ENCODE data around the gene EFEMP1.

The EFEMP1 gene

GRCh38 chr2:55888936-55889335 lies 34.6 kb downstream of the EFEMP1 start:
- Histone ChIP-seq H3K23ac (ENCODE audit: low read depth, low read length, poor library complexity) (no peak overlapping the region), H3K4me3 (ENCODE audit: low read length in 2 of 2) (no peak overlapping the region), H4K91ac (ENCODE audit: low read depth, low read length, poor library complexity) (no peak overlapping the region), H3K4me2 (ENCODE audit: insufficient read depth, low read length, poor library complexity, severe bottlenecking) (no peak overlapping the region), H3K79me1 (ENCODE audit: low read depth, low read length) (no peaks in the 10 kb centered on the region), H4K8ac (ENCODE audit: low read depth, low read length) (no peak overlapping the region), H3K18ac (ENCODE audit: low read length) (no peak overlapping the region), H3K27me3 (ENCODE audit: control insufficient read depth in 3 of 3, insufficient read depth in 3 of 3, low read depth in 1 of 3, low read length in 3 of 3) (no peaks in the 10 kb centered on the region), H2AFZ (ENCODE audit: low read length) (no peak overlapping the region), H2BK120ac (ENCODE audit: low read depth, low read length) (no peak overlapping the region), H3K4ac (ENCODE audit: low read length) (no peak overlapping the region), H3K27ac (replicated peaks; ENCODE audit: low read length) (peak overlapping the region; percentile 68), H3K36me3 (replicated peaks in 1 of 2; ENCODE audit: control insufficient read depth in 2 of 2, insufficient read depth in 2 of 2, low read length in 2 of 2) (no peaks in the 10 kb centered on the region), H2BK5ac (ENCODE audit: low read length) (no peak overlapping the region), H2AK5ac (ENCODE audit: low read depth, low read length) (no peak overlapping the region), H3K9ac (ENCODE audit: low read depth, low read length, poor library complexity) (no peak overlapping the region), H2BK15ac (ENCODE audit: low read length) (no peak overlapping the region), H3K4me1 (ENCODE audit: control insufficient read depth in 2 of 2, insufficient read depth in 1 of 2, low read depth in 1 of 2, low read length in 2 of 2) (peaks cover 0 to 7% of the 10 kb centered on the region in 2 donors), H3K14ac (ENCODE audit: low read length) (no peak overlapping the region), H3K9me3 (replicated peaks in 1 of 2; ENCODE audit: control insufficient read depth in 2 of 2, insufficient read depth in 1 of 2, low read depth in 1 of 2, low read length in 2 of 2) (no peaks in the 10 kb centered on the region), H2BK12ac (ENCODE audit: low read length) (no peak overlapping the region)
- no CpG with 5 or more reads among the region's 3 CpGs for WGBS, 2 donors (ENCODE audit: extremely low coverage in 2 of 2, insufficient read length in 2 of 2, insufficient replicate concordance in 1 of 2)
- DNase-seq (ENCODE audit: low spot score): peak; percentile 55

- Histone ChIP-seq H3K9me3 (replicated peaks in 1 of 2; ENCODE audit: control insufficient read depth in 2 of 2, insufficient read depth in 1 of 2, low read depth in 1 of 2, low read length in 2 of 2) (no peaks in the 10 kb centered on the region), H2BK12ac (ENCODE audit: low read length) (no peak overlapping the region), H3K23ac (ENCODE audit: low read depth, low read length, poor library complexity) (no peak overlapping the region), H3K36me3 (replicated peaks in 1 of 2; ENCODE audit: control insufficient read depth in 2 of 2, insufficient read depth in 2 of 2, low read length in 2 of 2) (no peaks in the 10 kb centered on the region), H3K4me2 (ENCODE audit: insufficient read depth, low read length, poor library complexity, severe bottlenecking) (no peak overlapping the region), H3K14ac (ENCODE audit: low read length) (no peak overlapping the region), H3K4me1 (ENCODE audit: control insufficient read depth in 2 of 2, insufficient read depth in 1 of 2, low read depth in 1 of 2, low read length in 2 of 2) (peaks cover 0 to 9% of the 10 kb centered on the region in 2 donors), H2AK5ac (ENCODE audit: low read depth, low read length) (no peak overlapping the region), H3K4me3 (ENCODE audit: low read length in 2 of 2) (no peak overlapping the region), H2BK5ac (ENCODE audit: low read length) (no peak overlapping the region), H3K18ac (ENCODE audit: low read length) (no peak overlapping the region), H3K9ac (ENCODE audit: low read depth, low read length, poor library complexity) (no peak overlapping the region), H2AFZ (ENCODE audit: low read length) (no peak overlapping the region), H2BK120ac (ENCODE audit: low read depth, low read length) (no peak overlapping the region), H2BK15ac (ENCODE audit: low read length) (no peak overlapping the region), H3K27me3 (ENCODE audit: control insufficient read depth in 3 of 3, insufficient read depth in 3 of 3, low read depth in 1 of 3, low read length in 3 of 3) (no peaks in the 10 kb centered on the region), H3K79me1 (ENCODE audit: low read depth, low read length) (no peaks in the 10 kb centered on the region), H3K4ac (ENCODE audit: low read length) (no peak overlapping the region), H4K8ac (ENCODE audit: low read depth, low read length) (no peak overlapping the region), H4K91ac (ENCODE audit: low read depth, low read length, poor library complexity) (no peak overlapping the region), H3K27ac (replicated peaks; ENCODE audit: low read length) (no peak overlapping the region)
- DNase-seq (ENCODE audit: low spot score): no peak
- WGBS, 2 donors (ENCODE audit: extremely low coverage in 2 of 2, insufficient read length in 2 of 2, insufficient replicate concordance in 1 of 2): no CpG with 5 or more reads among the region's 7 CpGs
Observed at GRCh38 chr2:55887901-55888624, 35.5 kb downstream of the EFEMP1 start.

DNA sequence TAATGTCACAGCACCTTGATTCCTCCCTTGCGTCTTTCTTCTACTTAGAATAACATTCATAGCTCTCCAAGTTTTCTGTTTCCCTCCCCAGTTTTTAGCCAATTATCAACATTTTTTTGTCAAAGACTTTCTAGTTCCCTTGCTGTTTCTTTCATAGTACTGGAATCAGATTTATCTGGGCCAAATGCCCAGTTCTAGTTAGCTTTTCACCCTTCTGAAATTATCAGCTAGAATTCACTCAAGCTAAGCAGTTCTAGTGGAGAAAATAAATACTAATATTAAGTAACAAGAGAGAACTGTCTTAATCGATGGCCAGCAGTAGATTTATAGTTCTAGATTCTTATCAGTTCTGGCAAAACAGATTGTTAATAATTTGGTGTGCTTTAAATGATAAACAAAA lies 36.2 kb downstream of the EFEMP1 start:
- WGBS, 2 donors (ENCODE audit: extremely low coverage in 2 of 2, insufficient read length in 2 of 2, insufficient replicate concordance in 1 of 2): no CpG with 5 or more reads among the region's 2 CpGs
- Histone ChIP-seq H3K4ac (ENCODE audit: low read length) (no peak overlapping the region), H2AFZ (ENCODE audit: low read length) (no peak overlapping the region), H3K4me3 (ENCODE audit: low read length in 2 of 2) (no peak overlapping the region), H3K27ac (replicated peaks; ENCODE audit: low read length) (no peak overlapping the region), H3K4me2 (ENCODE audit: insufficient read depth, low read length, poor library complexity, severe bottlenecking) (no peak overlapping the region), H2BK120ac (ENCODE audit: low read depth, low read length) (no peak overlapping the region), H3K36me3 (replicated peaks in 1 of 2; ENCODE audit: control insufficient read depth in 2 of 2, insufficient read depth in 2 of 2, low read length in 2 of 2) (no peaks in the 10 kb centered on the region), H2AK5ac (ENCODE audit: low read depth, low read length) (no peak overlapping the region), H3K9me3 (replicated peaks in 1 of 2; ENCODE audit: control insufficient read depth in 2 of 2, insufficient read depth in 1 of 2, low read depth in 1 of 2, low read length in 2 of 2) (no peaks in the 10 kb centered on the region), H4K8ac (ENCODE audit: low read depth, low read length) (no peak overlapping the region), H2BK12ac (ENCODE audit: low read length) (no peak overlapping the region), H3K27me3 (ENCODE audit: control insufficient read depth in 3 of 3, insufficient read depth in 3 of 3, low read depth in 1 of 3, low read length in 3 of 3) (no peaks in the 10 kb centered on the region), H3K14ac (ENCODE audit: low read length) (no peak overlapping the region), H3K18ac (ENCODE audit: low read length) (no peak overlapping the region), H3K9ac (ENCODE audit: low read depth, low read length, poor library complexity) (no peak overlapping the region), H3K79me1 (ENCODE audit: low read depth, low read length) (no peaks in the 10 kb centered on the region), H2BK5ac (ENCODE audit: low read length) (no peak overlapping the region), H3K4me1 (ENCODE audit: control insufficient read depth in 2 of 2, insufficient read depth in 1 of 2, low read depth in 1 of 2, low read length in 2 of 2) (peaks cover 0 to 9% of the 10 kb centered on the region in 2 donors), H4K91ac (ENCODE audit: low read depth, low read length, poor library complexity) (no peak overlapping the region), H3K23ac (ENCODE audit: low read depth, low read length, poor library complexity) (no peak overlapping the region), H2BK15ac (ENCODE audit: low read length) (no peak overlapping the region)
- no peak for DNase-seq (ENCODE audit: low spot score)

- no peak overlapping the region for H3K23ac ChIP-seq (ENCODE audit: low read depth, low read length, poor library complexity)
- DNase-seq (ENCODE audit: low spot score): no peak
- no peaks in the 10 kb centered on the region for H3K79me1 ChIP-seq (ENCODE audit: low read depth, low read length)
- H3K4me2 ChIP-seq (ENCODE audit: insufficient read depth, low read length, poor library complexity, severe bottlenecking): no peak overlapping the region
- H4K8ac ChIP-seq (ENCODE audit: low read depth, low read length): no peak overlapping the region
- H3K27me3 ChIP-seq (ENCODE audit: control insufficient read depth in 3 of 3, insufficient read depth in 3 of 3, low read depth in 1 of 3, low read length in 3 of 3): no peaks in the 10 kb centered on the region
- no peak overlapping the region for H4K91ac ChIP-seq (ENCODE audit: low read depth, low read length, poor library complexity)
- no peak overlapping the region for H2AFZ ChIP-seq (ENCODE audit: low read length)
- H2BK120ac ChIP-seq (ENCODE audit: low read depth, low read length): no peak overlapping the region
- H3K14ac ChIP-seq (ENCODE audit: low read length): no peak overlapping the region
- H3K36me3 ChIP-seq (replicated peaks in 1 of 2; ENCODE audit: control insufficient read depth in 2 of 2, insufficient read depth in 2 of 2, low read length in 2 of 2): no peaks in the 10 kb centered on the region
- H3K27ac ChIP-seq (replicated peaks; ENCODE audit: low read length): no peak overlapping the region
- no peak overlapping the region for H2BK12ac ChIP-seq (ENCODE audit: low read length)
- no peak overlapping the region for H2AK5ac ChIP-seq (ENCODE audit: low read depth, low read length)
- no peak overlapping the region for H3K9ac ChIP-seq (ENCODE audit: low read depth, low read length, poor library complexity)
- H2BK5ac ChIP-seq (ENCODE audit: low read length): no peak overlapping the region
- no peaks in the 10 kb centered on the region for H3K9me3 ChIP-seq (replicated peaks in 1 of 2; ENCODE audit: control insufficient read depth in 2 of 2, insufficient read depth in 1 of 2, low read depth in 1 of 2, low read length in 2 of 2)
- peaks cover 0 to 9% of the 10 kb centered on the region in 2 donors for H3K4me1 ChIP-seq (ENCODE audit: control insufficient read depth in 2 of 2, insufficient read depth in 1 of 2, low read depth in 1 of 2, low read length in 2 of 2)
- no peak overlapping the region for H3K4me3 ChIP-seq (ENCODE audit: low read length in 2 of 2)
- no peak overlapping the region for H3K4ac ChIP-seq (ENCODE audit: low read length)
- H3K18ac ChIP-seq (ENCODE audit: low read length): no peak overlapping the region
- no peak overlapping the region for H2BK15ac ChIP-seq (ENCODE audit: low read length)
Observed at GRCh38 chr2:55885944-55886281, 37.7 kb downstream of the EFEMP1 start.

Data from neuronal stem cell (in vitro differentiated cells).